Right ventricle myocardium superior (tissue), 1 donor: ENCODE measurements around the gene TNFSF11. TPM values are rescaled to one million over a fixed set of nuclear protein-coding genes. Genes with fewer than 3 reads are reported as not detected.

Source experiments
- ATAC-seq: fragments of 200-7000 bp; cut with Tn5 transposase; one replicate; pipeline ENCODE4 v1.9.1; 2020; ENCODE audit warnings: mild to moderate bottlenecking; ENCODE audit not compliant: poor library complexity
- DNase-seq: peaks from one replicate; pipeline ENCODE4 v3.0.0-alpha.2; 2020
- intact Hi-C: fragments of 100-400 bp; cut with DNase I; formaldehyde crosslinking; loops from one replicate; pipeline ENCODE4 v1.11.2; 2022
- total RNA-seq: library from RNA; stranded (reverse); fragmentation: NEBNext Ultra II Directional; extraction: Animal tissue kit (Norgen Biotek cat#: 25700); gene quantifications from one replicate; pipeline ENCODE4 v1.2.1, GENCODE V29; 2021
- donor health status: DM: no; HTN: yes; CAD: no; lungs with severe emphysema.

The TNFSF11 gene
- total RNA-seq, 1 donor from 2014 or later, result not detected

DNA sequence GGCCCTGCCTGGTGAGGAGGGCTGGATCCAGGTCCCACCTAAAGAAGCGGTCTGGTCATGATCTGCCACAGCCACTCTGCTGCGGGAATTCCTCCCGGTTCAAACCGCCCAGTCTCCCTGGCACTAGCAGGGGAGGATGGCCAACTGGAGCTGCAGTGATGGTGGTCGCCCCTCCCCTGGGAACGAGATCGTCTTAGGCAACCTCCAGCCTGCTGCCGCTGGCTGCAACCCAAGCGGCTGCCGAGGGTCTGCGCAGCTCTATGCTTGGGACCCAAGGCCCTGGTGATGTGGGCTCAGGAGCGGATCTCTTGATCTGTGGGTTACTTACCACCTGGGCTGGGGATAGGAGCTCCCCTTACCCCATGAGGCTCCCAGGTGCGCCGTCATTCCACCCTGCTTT is 69.1 kb downstream of the TNFSF11 start:
- intact Hi-C loops, result no loop called here
- peak; percentile 32 for DNase-seq
- ATAC-seq, result no peak

DNA sequence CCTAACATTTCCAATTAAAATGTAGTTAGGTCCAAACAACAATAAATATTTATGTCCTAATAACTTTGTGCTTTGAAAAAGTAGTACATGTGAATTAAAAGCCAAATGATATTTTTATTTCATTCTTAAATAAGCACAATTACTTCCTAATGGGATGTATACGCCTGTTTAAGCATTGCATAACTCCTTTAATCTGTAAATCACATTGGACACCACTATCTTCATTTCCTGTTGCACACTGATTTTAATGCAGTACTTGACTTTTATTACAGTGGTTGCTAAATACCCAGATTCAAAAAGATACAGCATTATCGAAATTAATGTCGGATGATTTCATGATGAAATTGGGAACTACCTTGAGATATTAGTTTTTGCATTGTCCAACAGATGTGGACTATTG is 70.9 kb downstream of the TNFSF11 start:
- ATAC-seq, result no peak
- intact Hi-C loops, result no loop called here
- no peak for DNase-seq

DNA sequence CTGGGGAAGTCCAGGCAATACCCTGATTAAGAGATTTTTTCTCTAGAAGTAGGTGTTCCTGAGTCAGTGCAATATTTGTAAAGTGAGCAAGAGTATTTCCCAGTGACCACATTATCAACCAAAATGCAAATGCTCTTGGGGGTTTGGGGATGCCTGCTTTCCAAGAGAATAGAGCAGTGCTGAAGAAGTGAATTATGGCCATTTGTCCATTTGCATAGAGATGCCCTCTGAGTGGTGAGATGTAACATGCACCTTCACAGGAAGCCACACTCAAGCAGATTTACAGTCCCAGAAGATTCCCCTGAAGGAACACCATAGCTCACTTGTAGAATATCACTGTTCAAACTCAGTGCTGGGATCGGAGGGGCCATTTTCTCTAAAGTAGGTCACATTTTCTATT is 71.8 kb downstream of the TNFSF11 start:
- intact Hi-C loops, result no loop called here
- no peak for ATAC-seq
- DNase-seq, result no peak

DNA sequence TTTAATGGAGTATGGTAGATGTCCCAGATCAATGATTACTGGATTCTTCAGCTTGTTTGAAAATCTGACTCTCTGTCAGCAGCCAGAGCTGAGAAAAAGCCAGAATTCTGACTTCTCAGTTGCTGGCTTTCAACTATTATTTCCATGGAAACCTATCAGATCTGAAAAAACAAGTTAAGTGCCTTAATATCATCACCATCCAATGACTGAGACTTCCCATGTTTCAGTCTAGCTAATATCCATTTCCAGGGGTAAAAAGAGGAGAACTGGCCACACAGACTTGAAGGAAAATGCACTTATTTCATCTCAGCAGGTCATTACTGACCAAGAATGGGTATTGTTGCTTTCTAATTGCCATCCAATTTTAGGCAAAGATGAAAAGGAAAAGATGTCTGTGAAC is 75.2 kb downstream of the TNFSF11 start:
- ATAC-seq (no peak), DNase-seq (no peak)
- intact Hi-C loops, result no loop called here

DNA sequence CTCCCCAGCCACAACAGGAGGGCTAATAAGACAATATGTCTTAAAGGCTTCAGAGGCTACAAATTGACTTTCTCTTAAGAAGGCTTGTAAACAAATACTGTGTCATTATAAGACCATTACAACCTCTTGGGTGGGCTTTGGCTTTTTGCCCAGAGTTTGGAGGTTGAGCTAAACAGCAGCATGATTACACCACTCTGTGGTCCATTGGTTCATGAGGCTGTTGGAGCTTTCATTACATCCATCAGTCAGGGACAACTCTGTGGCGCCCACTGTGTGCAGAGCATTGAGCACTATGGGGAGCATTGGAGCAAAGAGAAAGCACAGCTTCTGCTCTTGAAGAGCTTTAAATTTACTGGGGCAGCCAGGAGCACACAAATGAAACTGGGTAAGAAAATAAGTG is 75.9 kb downstream of the TNFSF11 start:
- DNase-seq (no peak), ATAC-seq (no peak)
- intact Hi-C loops, result no loop called here

DNA sequence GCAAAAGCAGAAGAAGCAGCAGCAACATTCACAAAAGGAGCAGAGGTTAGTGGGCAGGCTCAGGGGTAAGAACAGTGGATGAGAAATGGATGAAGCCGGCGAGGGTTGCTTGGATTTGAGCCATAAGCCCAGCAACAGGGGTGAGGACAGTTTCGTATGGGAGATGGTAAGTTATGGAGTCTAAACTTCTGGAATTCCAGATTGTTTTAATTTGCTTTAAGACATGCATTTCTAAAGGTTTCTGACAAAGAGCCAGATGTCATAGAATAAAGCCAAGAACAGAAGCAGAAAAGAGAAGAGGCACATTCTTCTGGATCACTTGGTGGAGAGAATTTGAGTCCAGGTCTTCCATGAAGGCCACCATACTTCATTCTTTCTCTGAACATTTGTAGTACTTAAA is 76.6 kb downstream of the TNFSF11 start:
- ATAC-seq, result no peak
- intact Hi-C loops, result no loop called here
- no peak for DNase-seq

DNA sequence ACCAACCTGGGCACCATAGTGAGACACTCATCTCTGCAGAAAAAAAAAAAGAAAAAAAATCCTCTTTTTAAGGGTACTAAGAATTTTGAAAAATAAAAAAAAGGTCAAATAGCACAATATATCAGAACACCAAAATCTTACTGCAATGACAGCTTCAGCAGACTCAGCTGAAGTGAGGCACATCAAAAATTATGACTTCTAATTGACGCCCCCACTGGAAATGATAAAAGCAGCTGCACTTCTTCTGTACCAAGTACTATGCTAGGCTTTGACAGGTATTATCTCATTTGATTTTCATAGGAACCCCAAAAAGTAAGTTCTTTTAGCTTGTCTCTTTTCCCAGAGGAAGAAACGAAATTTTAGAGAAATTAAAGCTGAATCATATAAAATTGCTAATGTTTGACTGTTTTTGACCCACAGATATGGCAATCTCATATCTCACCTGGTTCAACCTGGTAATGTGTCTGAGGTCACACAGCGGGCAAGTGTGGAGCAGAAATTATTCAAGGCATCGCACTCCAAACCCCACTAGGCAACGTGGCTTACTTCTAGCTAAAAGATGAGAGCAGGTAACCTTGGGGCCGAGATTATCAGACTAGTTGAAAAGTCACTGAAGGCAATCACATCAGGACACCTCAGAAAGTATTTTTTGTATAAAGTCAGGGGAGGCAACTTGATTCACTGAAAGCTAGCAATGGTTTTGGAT is 78.1 kb downstream of the TNFSF11 start:
- DNase-seq (no peak), ATAC-seq (no peak)
- intact Hi-C loops, result no loop called here

DNA sequence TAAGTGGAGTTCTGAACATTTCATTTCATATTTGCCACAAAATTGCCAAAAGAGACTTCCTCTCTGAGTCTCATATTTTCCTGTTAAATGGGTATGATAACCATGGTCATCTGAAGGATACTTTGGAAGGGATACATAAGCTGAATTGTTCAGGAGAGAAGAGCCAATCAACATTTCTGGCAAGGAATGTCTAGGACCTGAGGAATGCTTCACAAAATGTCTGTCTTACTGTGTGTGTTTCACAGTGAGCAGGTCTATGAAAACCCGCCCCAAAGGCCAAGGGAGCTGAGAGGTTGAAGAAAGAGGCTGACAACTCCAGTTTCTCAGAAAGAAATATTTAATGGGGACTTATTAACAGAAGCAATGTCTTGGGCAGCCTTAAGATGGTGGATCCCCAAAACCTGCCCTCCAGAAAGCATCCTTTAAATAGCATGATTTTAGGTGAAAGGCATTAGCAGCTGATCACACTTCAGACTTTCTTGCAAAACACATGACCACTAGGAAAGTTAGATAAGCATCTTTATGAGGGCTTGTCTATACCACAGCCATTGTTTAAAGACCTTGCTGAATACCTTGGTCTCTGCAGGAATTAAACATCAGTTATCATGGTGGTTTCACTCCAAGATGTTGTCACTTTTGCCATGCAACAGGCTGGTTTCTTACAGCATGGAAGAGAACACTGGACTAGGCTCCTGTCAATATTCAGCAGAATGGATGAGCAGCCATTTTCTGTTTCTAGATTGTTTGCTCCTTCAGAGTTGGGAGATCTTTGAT is 78.9 kb downstream of the TNFSF11 start:
- no peak for ATAC-seq
- intact Hi-C loops, result no loop called here
- no peak for DNase-seq

DNA sequence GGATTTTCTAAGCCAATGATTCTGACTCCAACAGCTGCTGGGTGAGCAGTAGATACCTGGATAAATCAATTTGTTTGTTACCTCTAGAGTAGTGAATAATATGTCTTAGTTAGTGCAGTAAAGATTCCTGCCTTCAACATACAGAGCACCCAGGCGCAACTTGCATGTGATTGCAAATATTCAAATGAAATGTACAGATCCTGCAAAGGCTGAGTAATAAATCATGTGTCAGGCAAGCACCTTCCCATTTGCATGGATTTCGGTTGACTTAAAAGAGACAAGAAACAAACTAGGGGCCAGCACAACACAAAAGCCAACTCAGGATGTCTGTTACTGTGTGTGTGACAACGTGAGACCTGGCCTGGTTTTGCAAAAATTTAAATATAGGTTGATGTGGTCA is 79.7 kb downstream of the TNFSF11 start:
- no peak for ATAC-seq
- intact Hi-C loops, result no loop called here
- DNase-seq, result no peak

DNA sequence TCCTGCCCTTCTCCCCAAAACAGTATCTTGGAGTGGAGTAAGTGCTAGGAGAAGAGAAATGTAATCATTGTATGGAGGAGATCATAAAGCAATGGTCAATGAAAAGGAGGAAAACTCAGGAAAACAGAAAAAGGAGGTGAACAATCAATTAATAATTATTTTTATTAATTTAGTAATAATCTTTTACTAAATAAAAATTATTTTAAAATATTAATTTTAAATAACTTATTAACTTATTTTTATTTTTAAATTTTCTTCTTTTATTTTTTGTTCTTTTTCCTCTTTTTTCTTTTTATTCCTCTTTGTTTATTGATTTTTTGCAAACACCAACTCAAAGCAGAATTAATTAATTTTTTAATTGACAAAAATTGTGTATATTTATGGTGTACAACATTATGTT is 80.3 kb downstream of the TNFSF11 start:
- DNase-seq (no peak), ATAC-seq (no peak)
- intact Hi-C loops, result no loop called here

DNA sequence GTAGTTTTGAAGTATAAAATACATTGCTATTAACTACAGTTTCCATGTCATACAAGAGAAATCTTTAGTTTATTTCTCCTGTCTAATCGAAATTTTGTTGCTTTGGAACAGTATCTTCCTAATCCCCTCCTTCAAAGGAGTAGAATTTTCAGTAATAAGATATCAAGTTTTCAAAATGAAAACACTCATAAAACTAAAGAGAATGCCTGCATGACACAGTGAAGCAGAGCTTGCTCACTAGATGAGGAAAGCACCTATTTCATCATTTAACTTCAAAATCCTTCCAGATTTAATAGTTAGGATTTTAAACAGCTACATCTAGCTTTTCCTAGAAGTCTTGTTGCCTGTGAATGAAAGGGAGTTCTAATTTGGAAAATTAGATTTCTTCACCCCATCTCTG is 80.8 kb downstream of the TNFSF11 start:
- DNase-seq, result no peak
- intact Hi-C loops, result no loop called here
- no peak for ATAC-seq

DNA sequence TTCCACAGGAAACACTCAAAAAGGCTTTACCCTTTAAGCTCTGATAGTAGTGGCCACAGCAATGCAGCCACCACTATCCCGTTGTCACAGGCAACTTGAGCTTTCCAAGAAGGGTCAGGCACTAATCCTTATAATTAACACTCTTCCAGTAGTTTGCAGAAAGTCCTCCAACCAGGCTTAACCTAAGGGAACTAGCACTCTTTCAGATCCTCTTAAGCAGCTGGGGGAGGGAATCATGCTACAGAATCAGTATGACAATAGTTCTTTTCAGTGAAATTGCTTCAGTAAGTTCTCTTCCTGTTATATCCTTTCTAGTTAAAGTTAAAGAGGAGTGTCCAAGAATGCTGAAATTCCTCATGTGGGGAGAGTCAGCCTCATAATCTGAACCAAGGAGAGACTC is 82.2 kb downstream of the TNFSF11 start:
- ATAC-seq, result no peak
- intact Hi-C loops, result no loop called here
- no peak for DNase-seq

DNA sequence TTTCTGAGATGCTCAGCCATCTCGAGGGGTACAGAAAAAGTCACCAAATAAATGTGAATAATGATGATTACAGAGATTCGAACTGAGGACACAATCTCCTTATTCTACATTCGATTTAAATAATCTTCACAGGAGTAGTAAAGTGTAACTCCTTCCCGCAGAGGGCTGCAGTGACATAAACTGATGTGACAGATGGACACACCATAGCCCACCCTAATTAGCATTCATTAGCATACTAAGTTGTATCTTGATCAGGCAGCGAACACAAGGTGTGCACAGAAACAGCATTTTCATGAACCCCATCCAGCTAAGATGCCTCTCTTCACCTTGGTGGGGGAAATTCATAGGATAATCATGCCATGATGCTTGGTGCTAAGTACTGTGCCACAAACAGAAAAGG is 83.0 kb downstream of the TNFSF11 start:
- intact Hi-C loops, result no loop called here
- no peak for ATAC-seq

More for the DNA sequence above, 83.0 kb downstream of the TNFSF11 start:
- no peak for DNase-seq

Other genes starting within 250 kb of the TNFSF11 start
- 4.6 TPM for gene FAM216B, start 207.4 kb downstream of the TNFSF11 start, total RNA-seq